IMR-90 (cell line): Measurements from ENCODE around the gene ASL. TPM values are rescaled to one million over a fixed set of nuclear protein-coding genes. Genes with fewer than 3 reads are reported as not detected.
A peak's percentile ranks its signal among the peaks of the same experiment; 100 is the strongest.

ENCODE experiments used
- ATAC-seq: fragments of 200-7000 bp; cut with Tn5 transposase; 2 replicates; pipeline ENCODE4 v1.9.1; 2020; ENCODE audit warnings: low read depth, mild to moderate bottlenecking, moderate library complexity
- BruUV-seq: library from RNA; stranded (reverse); fragments of 400-500 nt; replicated peaks from 2 replicates; lab custom pipeline; 2021; lab: Mats Ljungman, UMichigan
- CTCF ChIA-PET: fragments of 300-600 bp; formaldehyde crosslinking; extraction: SDS; loops from one replicate; lab custom pipeline; 2021; ENCODE audit warnings: antibody characterized with exemption; lab: Yijun Ruan, JAX
- POLR2A ChIA-PET: fragments of 300-600 bp; sonication (Branson Sonifier 250); formaldehyde crosslinking; loops from one replicate; lab custom pipeline; 2022; ENCODE audit warnings: antibody characterized with exemption; ENCODE audit not compliant: unreplicated experiment; lab: Charles Lee
- DNase-seq: peaks from one replicate; pipeline ENCODE4 v3.0.0; 2013
- H2AFZ ChIP-seq: replicated peaks from 2 replicates; pipeline ENCODE3; 2013; ENCODE audit warnings: low read length, mild to moderate bottlenecking; ENCODE audit not compliant: poor library complexity
- H2AK5ac ChIP-seq: 2 replicates; pipeline ENCODE4 v1.6.1; 2013; ENCODE audit warnings: low read depth, low read length, inconsistent platforms
- H2AK9ac ChIP-seq: replicated peaks from 2 replicates; pipeline ENCODE3; 2013; ENCODE audit warnings: mild to moderate bottlenecking, low read depth, low read length, moderate library complexity; ENCODE audit not compliant: poor library complexity
- H2BK120ac ChIP-seq: 2 replicates; pipeline ENCODE4 v1.6.1; 2013; ENCODE audit warnings: low read depth, low read length, inconsistent platforms
- H2BK15ac ChIP-seq: 3 replicates; pipeline ENCODE4 v1.6.1; 2013; ENCODE audit warnings: low read depth, low read length, inconsistent platforms
- H2BK20ac ChIP-seq: 2 replicates; pipeline ENCODE4 v1.6.1; 2013; ENCODE audit warnings: low read depth, mild to moderate bottlenecking, inconsistent platforms, low read length, moderate library complexity
- H2BK5ac ChIP-seq: 2 replicates; pipeline ENCODE4 v1.6.1; 2013; ENCODE audit warnings: mild to moderate bottlenecking, low read depth, low read length, inconsistent platforms; ENCODE audit not compliant: poor library complexity, severe bottlenecking
- H3K14ac ChIP-seq: replicated peaks from 2 replicates; pipeline ENCODE4 v1.6.1; 2013; ENCODE audit warnings: low read depth, low read length, inconsistent platforms
- H3K18ac ChIP-seq: 2 replicates; pipeline ENCODE4 v1.6.1; 2013; ENCODE audit warnings: low read depth, low read length, control low read depth
- H3K23ac ChIP-seq: 2 replicates; pipeline ENCODE4 v1.6.1; 2013; ENCODE audit warnings: low read depth, low read length, inconsistent platforms
- H3K27ac ChIP-seq: 2 replicates; pipeline ENCODE4 v1.5.1; 2013; ENCODE audit warnings: mild to moderate bottlenecking, control low read depth, low read length; ENCODE audit not compliant: insufficient read depth
- H3K27me3 ChIP-seq: 2 replicates; pipeline ENCODE4 v1.6.1; 2013; ENCODE audit warnings: low read length; ENCODE audit not compliant: control insufficient read depth, insufficient read depth
- H3K36me3 ChIP-seq: 2 replicates; pipeline ENCODE4 v1.6.1; 2013; ENCODE audit warnings: low read length, mixed read lengths; ENCODE audit not compliant: control insufficient read depth, insufficient read depth
- H3K4ac ChIP-seq: 2 replicates; pipeline ENCODE4 v1.6.1; 2013; ENCODE audit warnings: low read depth, low read length, inconsistent platforms
- H3K4me1 ChIP-seq: 2 replicates; pipeline ENCODE4 v1.6.1; 2013; ENCODE audit warnings: low read length, mixed read lengths; ENCODE audit not compliant: control insufficient read depth, insufficient read depth
- H3K4me2 ChIP-seq: 2 replicates; pipeline ENCODE4 v1.6.1; 2013; ENCODE audit warnings: low read depth, mild to moderate bottlenecking, control low read depth, low read length, moderate library complexity
- H3K4me3 ChIP-seq: 2 replicates; pipeline ENCODE4 v1.5.1; 2013; ENCODE audit warnings: low read depth, mild to moderate bottlenecking, control low read depth, low read length, moderate library complexity; ENCODE audit not compliant: insufficient read depth
- H3K56ac ChIP-seq: 2 replicates; pipeline ENCODE4 v1.6.1; 2013; ENCODE audit warnings: low read length, inconsistent platforms; ENCODE audit not compliant: insufficient read depth; ENCODE audit errors: extremely low read depth
- H3K79me1 ChIP-seq, 2 experiments: 2 replicates each; pipeline ENCODE4 v1.6.1; 2013; ENCODE audit warnings: low read length in 2 of 2, inconsistent platforms in 1 of 2, low read depth in 1 of 2
- H3K9ac ChIP-seq: 2 replicates; pipeline ENCODE4 v1.6.1; 2013; ENCODE audit warnings: low read depth, low read length, control low read depth
- H3K9me1 ChIP-seq: 2 replicates; pipeline ENCODE4 v1.6.1; 2013; ENCODE audit warnings: low read length, inconsistent platforms; ENCODE audit not compliant: insufficient read depth
- H3K9me3 ChIP-seq: 2 replicates; pipeline ENCODE4 v1.6.1; 2013; ENCODE audit warnings: low read length; ENCODE audit not compliant: control insufficient read depth, insufficient read depth
- H4K20me1 ChIP-seq: 2 replicates; pipeline ENCODE4 v1.6.1; 2013; ENCODE audit warnings: low read length, inconsistent platforms; ENCODE audit not compliant: insufficient read depth
- H4K5ac ChIP-seq: 2 replicates; pipeline ENCODE4 v1.6.1; 2013; ENCODE audit warnings: mild to moderate bottlenecking, low read depth, low read length, control low read depth
- H4K8ac ChIP-seq, 2 experiments: 2 replicates each; pipeline ENCODE4 v1.6.1; 2013; ENCODE audit warnings: low read depth in 2 of 2, low read length in 2 of 2, control low read depth in 1 of 2, inconsistent platforms in 1 of 2
- H4K91ac ChIP-seq: 2 replicates; pipeline ENCODE4 v1.6.1; 2013; ENCODE audit warnings: low read depth, low read length, inconsistent platforms; ENCODE audit not compliant: insufficient read depth
- CTCF ChIP-seq: conservative IDR thresholded peaks from 2 replicates; pipeline ENCODE4 v1.5.1; 2012; ENCODE audit warnings: mild to moderate bottlenecking, low read depth, low read length, improper control_type of control experiment
- MAFK ChIP-seq: IDR thresholded peaks from 2 replicates; pipeline ENCODE4 v1.6.1; 2012; ENCODE audit warnings: low read depth, low read length, improper control_type of control experiment
- MAZ ChIP-seq: IDR thresholded peaks from 2 replicates; pipeline ENCODE4 v1.6.1; 2012; ENCODE audit warnings: low read depth, mild to moderate bottlenecking, low read length, improper control_type of control experiment, moderate library complexity, borderline replicate concordance
- POLR2A ChIP-seq: IDR thresholded peaks from 2 replicates; pipeline ENCODE4 v1.6.1; 2012; ENCODE audit warnings: mild to moderate bottlenecking, low read depth, low read length
- RFX5 ChIP-seq: IDR thresholded peaks from 2 replicates; pipeline ENCODE4 v1.8.0; 2012; ENCODE audit warnings: low read depth, mild to moderate bottlenecking, low read length, moderate library complexity
- SMC3 ChIP-seq: fragments of 150-350 bp; IDR thresholded peaks from 2 replicates; pipeline ENCODE4 v1.6.1; 2016; ENCODE audit warnings: low read depth, mild to moderate bottlenecking, antibody characterized with exemption, low read length, moderate library complexity
- USF2 ChIP-seq: fragments of 150-350 bp; IDR thresholded peaks from 2 replicates; pipeline ENCODE4 v1.6.1; 2017; ENCODE audit warnings: mild to moderate bottlenecking, antibody characterized with exemption, low read length, low read depth
- whole genome bisulfite sequencing, 2 experiments: methylation state at CpG; one replicate each; pipeline versions ENCODE4 v1.1.5 to v1.1.7; 2013; ENCODE audit warnings: missing lambda C conversion rate in 2 of 2; ENCODE audit not compliant: insufficient read length in 1 of 2; ENCODE audit errors: extremely low coverage in 2 of 2; 5-methylcytosine and 5-hydroxymethylcytosine counted together
- dilution Hi-C: fragments of 300-500 bp; cut with HindIII; formaldehyde crosslinking; loops from one replicate; pipeline ENCODE4 v1.14.3; 2018; ENCODE audit warnings: low sequenced_read_pairs; ENCODE audit not compliant: unreplicated experiment
- in situ Hi-C: fragments of 300-500 bp; cut with MboI; formaldehyde crosslinking; loops from 3 replicates; pipeline ENCODE4 v1.14.3; 2019; ENCODE audit warnings: low sequenced_read_pairs, inconsistent platforms, mixed read lengths
- intact Hi-C: fragments of 100-400 bp; cut with micrococcal nuclease; formaldehyde crosslinking; loops from 2 replicates; pipeline ENCODE4 v1.10.0; 2022
- polyA plus RNA-seq, 3 experiments: library from polyadenylated mRNA; depleted of rRNA; stranded (reverse); fragments of >200 nt; gene quantifications; 2 replicates each; pipeline ENCODE4 v1.2.3, GENCODE V29; 2012; ENCODE audit warnings: low replicate concordance in 1 of 3
- total RNA-seq: library from RNA; depleted of rRNA; stranded (reverse); fragments of >200 nt; gene quantifications from 2 replicates; pipeline ENCODE4 v1.2.3, GENCODE V29; 2012

ASL gene
- total and polyA plus RNA-seq, 2 of the 4 experiments (the other 2 are of a cell fraction), result 49.0 to 50.0 TPM

GRCh38 chr7:66099232-66099550, 23.6 kb downstream of the ASL start:
- Histone ChIP-seq H3K9me3 (no peaks in the 10 kb centered on the region), H4K20me1 (no peaks in the 10 kb centered on the region), H3K27me3 (no peaks in the 10 kb centered on the region), H4K8ac (peak overlapping the region; percentile 50 to 87; a peak in 3 of 4 replicates), H3K36me3 (no peaks in the 10 kb centered on the region), H4K91ac (no peak overlapping the region), H2AFZ (peak overlapping the region; percentile 87), H2BK120ac (peak overlapping the region; percentile 94; the same call in 1 of the 2 replicates), H3K4me1 (peaks cover 6% of the 10 kb centered on the region), H3K14ac (peak overlapping the region; percentile 82; the same call in 1 of the 2 replicates), H2AK9ac (no peak overlapping the region), H3K79me1 (peaks cover 0 to 8% of the 10 kb centered on the region in 2 experiments; a peak in 3 of 4 replicates), H3K9ac (no peak overlapping the region), H3K4ac (peak overlapping the region; percentile 95), H3K56ac (no peak overlapping the region), H2BK20ac (no peak overlapping the region), H3K23ac (no peak overlapping the region), H3K18ac (peak overlapping the region; percentile 87), H3K4me3 (no peak overlapping the region), H2BK15ac (peak overlapping the region; percentile 83; the same call in 2 of the 3 replicates), H3K4me2 (peak overlapping the region; percentile 87; the same call in 1 of the 2 replicates), H2BK5ac (peak overlapping the region; percentile 88), H4K5ac (peak overlapping the region; percentile 93; the same call in 1 of the 2 replicates), H3K27ac (no peak overlapping the region), H2AK5ac (peak overlapping the region; percentile 72), H3K9me1 (peaks cover 10% of the 10 kb centered on the region)
- in situ Hi-C loops, result no loop called here
- no TSS peak for BruUV-seq
- TF ChIP-seq SMC3 (no peak), POLR2A (no peak), MAZ (no peak; the same call in 1 of the 2 replicates), RFX5 (no peak), USF2 (no peak), MAFK (no peak), CTCF (no peak)
- ATAC-seq (no peak; the same call in 1 of the 2 replicates), DNase-seq (no peak)
- WGBS, 2 experiments, result no CpG with 5 or more reads among the region's 2 CpGs
- ChIA-PET CTCF (no interaction called here), POLR2A (no interaction called here)
- intact Hi-C loops, result no loop called here
- dilution Hi-C loops, result no loop called here
